H9 (cell line): Measurements from ENCODE around the gene GUCY2D. TPM values are rescaled to one million over a fixed set of nuclear protein-coding genes. Genes with fewer than 3 reads are reported as not detected.

Source experiments
- DNase-seq: peaks from one replicate; pipeline ENCODE4 v3.0.0-alpha.2; 2017
- H2AFZ ChIP-seq: one replicate; pipeline ENCODE4 v1.6.1; 2013; ENCODE audit warnings: mild to moderate bottlenecking, low read length, control low read depth, moderate library complexity
- H2AK5ac ChIP-seq: 2 replicates; pipeline ENCODE4 v1.6.1; 2013; ENCODE audit warnings: low read length, control low read depth, mixed read lengths; ENCODE audit not compliant: insufficient read length
- H2BK120ac ChIP-seq: one replicate; pipeline ENCODE4 v1.6.1; 2013; ENCODE audit warnings: low read depth, mild to moderate bottlenecking, low read length, control low read depth, inconsistent platforms; ENCODE audit not compliant: poor library complexity, severe bottlenecking
- H2BK12ac ChIP-seq: 2 replicates; pipeline ENCODE4 v1.6.1; 2013; ENCODE audit warnings: low read length, control low read depth, mixed read lengths, low read depth; ENCODE audit not compliant: insufficient read length
- H2BK15ac ChIP-seq: 2 replicates; pipeline ENCODE4 v1.6.1; 2013; ENCODE audit warnings: low read depth, low read length, control low read depth
- H2BK20ac ChIP-seq: one replicate; pipeline ENCODE4 v1.6.1; 2013; ENCODE audit warnings: low read depth, mild to moderate bottlenecking, low read length, control low read depth, inconsistent platforms; ENCODE audit not compliant: poor library complexity, severe bottlenecking
- H2BK5ac ChIP-seq: 2 replicates; pipeline ENCODE4 v1.6.1; 2013; ENCODE audit warnings: low read length, control low read depth, mixed read lengths; ENCODE audit not compliant: insufficient read length
- H3K14ac ChIP-seq: 2 replicates; pipeline ENCODE4 v1.6.1; 2013; ENCODE audit warnings: low read length, control low read depth; ENCODE audit not compliant: insufficient read depth
- H3K18ac ChIP-seq: 2 replicates; pipeline ENCODE4 v1.6.1; 2013; ENCODE audit warnings: low read depth, mild to moderate bottlenecking, mixed read lengths, low read length, control low read depth; ENCODE audit not compliant: insufficient read length
- H3K23ac ChIP-seq: 2 replicates; pipeline ENCODE4 v1.6.1; 2013; ENCODE audit warnings: low read length, control low read depth, mixed read lengths, low read depth; ENCODE audit not compliant: insufficient read length
- H3K23me2 ChIP-seq: 2 replicates; pipeline ENCODE4 v1.6.1; 2013; ENCODE audit warnings: low read depth, mild to moderate bottlenecking, mixed read lengths, low read length, control low read depth; ENCODE audit not compliant: insufficient read length, poor library complexity, severe bottlenecking
- H3K27ac ChIP-seq: 2 replicates; pipeline ENCODE4 v1.5.1; 2013; ENCODE audit warnings: low read length, control low read depth, mixed read lengths, low read depth; ENCODE audit not compliant: insufficient read length
- H3K27me3 ChIP-seq: 2 replicates; pipeline ENCODE4 v1.6.1; 2013; ENCODE audit warnings: low read length, control low read depth, inconsistent platforms; ENCODE audit not compliant: insufficient read depth
- H3K4ac ChIP-seq: 2 replicates; pipeline ENCODE4 v1.6.1; 2013; ENCODE audit warnings: low read depth, mild to moderate bottlenecking, control low read depth, inconsistent platforms, low read length, moderate library complexity
- H3K4me1 ChIP-seq: 2 replicates; pipeline ENCODE4 v1.6.1; 2013; ENCODE audit warnings: low read length, control low read depth, inconsistent platforms; ENCODE audit not compliant: insufficient read depth
- H3K4me2 ChIP-seq: 2 replicates; pipeline ENCODE4 v1.6.1; 2013; ENCODE audit warnings: low read length, control low read depth, mixed read lengths; ENCODE audit not compliant: insufficient read length, insufficient read depth
- H3K56ac ChIP-seq: 2 replicates; pipeline ENCODE4 v1.6.1; 2013; ENCODE audit warnings: low read depth, mild to moderate bottlenecking, mixed read lengths, low read length, control low read depth; ENCODE audit not compliant: insufficient read length
- H3K79me1 ChIP-seq: 2 replicates; pipeline ENCODE4 v1.6.1; 2013; ENCODE audit warnings: low read depth, mild to moderate bottlenecking, moderate library complexity, low read length, control low read depth, inconsistent platforms; ENCODE audit not compliant: insufficient read depth, poor library complexity, severe bottlenecking
- H3K79me2 ChIP-seq: 2 replicates; pipeline ENCODE4 v1.6.1; 2013; ENCODE audit warnings: low read length, control low read depth, inconsistent platforms; ENCODE audit not compliant: insufficient read depth
- H3K9ac ChIP-seq: 2 replicates; pipeline ENCODE4 v1.6.1; 2013; ENCODE audit warnings: low read length, control low read depth, mixed read lengths; ENCODE audit not compliant: insufficient read length; ENCODE audit errors: extremely low read depth
- H3K9me3 ChIP-seq: one replicate; pipeline ENCODE4 v1.6.1; 2013; ENCODE audit warnings: low read depth, low read length, inconsistent platforms; ENCODE audit not compliant: control insufficient read depth
- H3T11ph ChIP-seq: one replicate; pipeline ENCODE4 v1.6.1; 2013; ENCODE audit warnings: mild to moderate bottlenecking, low read length, control low read depth, inconsistent platforms
- H4K20me1 ChIP-seq: one replicate; pipeline ENCODE4 v1.6.1; 2013; ENCODE audit not compliant: control insufficient read depth, insufficient read length, insufficient read depth
- H4K5ac ChIP-seq: 2 replicates; pipeline ENCODE4 v1.6.1; 2013; ENCODE audit warnings: low read depth, mild to moderate bottlenecking, mixed read lengths, low read length, control low read depth; ENCODE audit not compliant: insufficient read length
- H4K8ac ChIP-seq: replicated peaks from 2 replicates; pipeline ENCODE4 v1.6.1; 2013; ENCODE audit warnings: low read length, control low read depth, mixed read lengths, low read depth; ENCODE audit not compliant: insufficient read length
- H4K91ac ChIP-seq: 2 replicates; pipeline ENCODE4 v1.6.1; 2013; ENCODE audit warnings: low read depth, mild to moderate bottlenecking, moderate library complexity, mixed read lengths, low read length, control low read depth; ENCODE audit not compliant: insufficient read length
- H3K27ac Mint-ChIP-seq, 3 experiments: 2 replicates in 2 of 3; 3 replicates in 1 of 3; pipeline ENCODE4 v1.8.0; 2020 to 2021; ENCODE audit warnings: mixed read lengths in 3 of 3, mild to moderate bottlenecking in 1 of 3, moderate library complexity in 1 of 3
- H3K27me3 Mint-ChIP-seq: 2 replicates; pipeline ENCODE4 v1.8.0; 2021; ENCODE audit warnings: low read depth, mild to moderate bottlenecking, moderate library complexity, mixed read lengths
- H3K36me3 Mint-ChIP-seq, 3 experiments: 2 replicates in 2 of 3; 3 replicates in 1 of 3; pipeline ENCODE4 v1.8.0; 2020 to 2021; ENCODE audit warnings: low read depth in 3 of 3, mixed read lengths in 3 of 3; ENCODE audit not compliant: insufficient read depth in 1 of 3
- H3K4me1 Mint-ChIP-seq, 2 experiments: 2 replicates each; pipeline ENCODE4 v1.8.0; 2020; ENCODE audit warnings: mixed read lengths in 2 of 2
- H3K4me3 Mint-ChIP-seq, 2 experiments: 2 replicates in 1 of 2; 3 replicates in 1 of 2; pipeline ENCODE4 v1.8.0; 2020 to 2021; ENCODE audit warnings: mild to moderate bottlenecking in 2 of 2, mixed read lengths in 2 of 2, moderate library complexity in 1 of 2
- H3K9me3 Mint-ChIP-seq, 2 experiments: 2 replicates in 1 of 2; 3 replicates in 1 of 2; pipeline ENCODE4 v1.8.0; 2020; ENCODE audit warnings: mild to moderate bottlenecking in 2 of 2, mixed read lengths in 2 of 2, moderate library complexity in 1 of 2
- WGBS: extraction: QIAGEN DNeasy Blood & Tissue Kit; methylation state at CpG from one replicate; pipeline ENCODE4 v1.1.7; 2013; ENCODE audit warnings: missing lambda C conversion rate, low lambda C conversion rate, mixed read lengths; ENCODE audit not compliant: insufficient read length; ENCODE audit errors: extremely low coverage; 5-methylcytosine and 5-hydroxymethylcytosine counted together
- total RNA-seq: library from RNA; stranded (reverse); gene quantifications from 2 replicates; pipeline ENCODE4 v1.2.1, GENCODE V29; 2021
- TF ChIP-seq, protein P1 (sequence below): fragments of 200-600 bp; sonication (generic); conservative IDR thresholded peaks from 3 replicates; pipeline ENCODE4 v1.8.0; 2021; ENCODE audit warnings: antibody characterized with exemption, mild to moderate bottlenecking

The GUCY2D gene
- total RNA-seq, 1 experiment from 2014 or later, result 0.15 TPM

DNA sequence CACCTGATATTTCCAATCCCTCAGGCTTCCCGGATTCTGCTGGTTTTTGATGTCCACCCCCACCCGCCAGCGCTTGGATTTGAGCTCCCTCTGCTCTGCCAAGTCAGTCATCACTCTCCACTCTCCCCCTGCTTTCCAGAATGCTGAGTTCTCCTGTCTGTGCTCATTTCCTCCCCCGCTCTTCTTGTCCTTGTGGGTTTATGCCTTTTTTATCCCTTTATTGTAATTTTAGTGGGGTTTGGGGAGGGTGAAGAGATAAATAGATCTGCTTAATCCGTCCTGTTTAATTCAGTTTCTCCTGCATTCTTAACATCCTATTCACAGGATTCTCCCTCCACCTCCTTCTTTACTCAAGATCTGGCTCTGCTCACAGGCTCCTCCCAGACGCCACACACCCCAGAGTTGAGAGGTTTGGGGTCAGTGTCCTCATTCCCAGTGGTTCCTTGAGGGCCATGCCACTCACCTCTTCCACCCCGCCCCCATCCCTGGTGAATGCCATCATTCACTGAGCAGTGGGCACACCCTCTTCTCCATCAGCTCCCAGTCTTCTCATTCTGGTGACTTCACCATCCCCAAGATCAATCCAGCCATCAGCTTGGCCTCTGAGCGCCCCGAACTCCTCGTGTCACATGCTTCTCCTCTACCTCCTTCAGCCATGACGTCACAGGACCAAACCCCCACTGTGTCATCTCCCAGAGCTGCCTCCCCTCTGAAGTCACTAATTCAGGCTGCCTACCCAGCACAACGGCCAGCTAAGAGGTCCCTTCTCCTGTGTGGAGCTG, 15.1 kb upstream of the GUCY2D start:
- Histone ChIP-seq H4K8ac (no peak overlapping the region), H2BK15ac (no peak overlapping the region), H4K20me1 (no peaks in the 10 kb centered on the region), H2AK5ac (no peak overlapping the region), H3K18ac (no peak overlapping the region), H4K91ac (no peak overlapping the region), H3K23ac (no peak overlapping the region), H3K23me2 (peaks cover 5% of the 10 kb centered on the region), H3K4me1 (no peaks in the 10 kb centered on the region), H3K79me1 (no peaks in the 10 kb centered on the region), H2BK120ac (no peak overlapping the region), H3K9ac (no peak overlapping the region), H2AFZ (no peak overlapping the region), H2BK20ac (no peak overlapping the region), H4K5ac (no peak overlapping the region), H3K27ac (no peak overlapping the region), H3K4ac (no peak overlapping the region), H3K9me3 (no peaks in the 10 kb centered on the region), H3K79me2 (no peaks in the 10 kb centered on the region), H3K4me2 (no peak overlapping the region), H3K27me3 (no peaks in the 10 kb centered on the region), H2BK12ac (no peak overlapping the region), H3K14ac (no peak overlapping the region), H2BK5ac (no peak overlapping the region), H3K56ac (no peak overlapping the region), H3T11ph (no peak overlapping the region)
- no peak for DNase-seq
- TF ChIP-seq, protein P1, sequence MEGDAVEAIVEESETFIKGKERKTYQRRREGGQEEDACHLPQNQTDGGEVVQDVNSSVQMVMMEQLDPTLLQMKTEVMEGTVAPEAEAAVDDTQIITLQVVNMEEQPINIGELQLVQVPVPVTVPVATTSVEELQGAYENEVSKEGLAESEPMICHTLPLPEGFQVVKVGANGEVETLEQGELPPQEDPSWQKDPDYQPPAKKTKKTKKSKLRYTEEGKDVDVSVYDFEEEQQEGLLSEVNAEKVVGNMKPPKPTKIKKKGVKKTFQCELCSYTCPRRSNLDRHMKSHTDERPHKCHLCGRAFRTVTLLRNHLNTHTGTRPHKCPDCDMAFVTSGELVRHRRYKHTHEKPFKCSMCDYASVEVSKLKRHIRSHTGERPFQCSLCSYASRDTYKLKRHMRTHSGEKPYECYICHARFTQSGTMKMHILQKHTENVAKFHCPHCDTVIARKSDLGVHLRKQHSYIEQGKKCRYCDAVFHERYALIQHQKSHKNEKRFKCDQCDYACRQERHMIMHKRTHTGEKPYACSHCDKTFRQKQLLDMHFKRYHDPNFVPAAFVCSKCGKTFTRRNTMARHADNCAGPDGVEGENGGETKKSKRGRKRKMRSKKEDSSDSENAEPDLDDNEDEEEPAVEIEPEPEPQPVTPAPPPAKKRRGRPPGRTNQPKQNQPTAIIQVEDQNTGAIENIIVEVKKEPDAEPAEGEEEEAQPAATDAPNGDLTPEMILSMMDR, result no peak
- H3K4me3 Mint-ChIP-seq, result no peak overlapping the region
- no CpG with 5 or more reads among the region's 12 CpGs for WGBS
- peaks cover 4 to 8% of the 10 kb centered on the region in 2 experiments; a peak in 4 of 5 replicates for H3K9me3 Mint-ChIP-seq
- H3K4me1 Mint-ChIP-seq, result peaks cover 7 to 19% of the 10 kb centered on the region in 2 experiments
- H3K27ac Mint-ChIP-seq, result no peak overlapping the region
- H3K36me3 Mint-ChIP-seq, result no peaks in the 10 kb centered on the region; a peak in 1 of 7 replicates
- H3K27me3 Mint-ChIP-seq, result peaks cover 41% of the 10 kb centered on the region
